ENCODE results near the gene SPAG9. TPM values are rescaled to one million over a fixed set of nuclear protein-coding genes. Genes with fewer than 3 reads are reported as not detected.
A peak's percentile ranks its signal among the peaks of the same experiment; 100 is the strongest.

SPAG9 gene
- total and polyA plus RNA-seq, 2 of the 8 experiments (the other 6 are each of a cell fraction or from before 2014, with no cell fraction given): 9.8 to 63.8 TPM

- TF ChIP-seq CHD7 (IDR thresholded peaks at IDR 0.05; ENCODE audit: insufficient replicate concordance, low read length) (no peak), ATF2 (IDR thresholded peaks at IDR 0.05; ENCODE audit: low read length) (peak; percentile 74; the same call in 1 of the 2 replicates), EP300 (IDR thresholded peaks at IDR 0.05; ENCODE audit: borderline replicate concordance in 1 of 2, low read depth in 2 of 2, low read length in 2 of 2) (peak; percentile 47 to 85; a peak in 2 of 3 replicates), GABPA (IDR thresholded peaks at IDR 0.05; ENCODE audit: borderline replicate concordance, insufficient read depth, low read length) (peak; percentile 100), YY1 (IDR thresholded peaks at IDR 0.05; ENCODE audit: low read depth, low read length) (peak; percentile 76; the same call in 1 of the 2 replicates), CBX5 (IDR thresholded peaks at IDR 0.05; ENCODE audit: low read depth, low read length) (no peak)
Observed at GRCh38 chr17:51153210-51154072, 32.8 kb upstream of the SPAG9 start, which contains the start of gene NME1 (continued).

All from H1 (cell line).